GM19372 (cell line): Measurements from ENCODE around the gene ADARB2.
"Not testable (repeated sequence)": the region's sequence is repeated elsewhere in the genome, so short reads cannot be mapped to it uniquely, and the experiment has no call there.

ENCODE experiments used
- ATAC-seq: cut with Tn5 transposase; IDR thresholded peaks from one replicate; pipeline ENCODE4 v1.9.1; 2021; ENCODE audit warnings: mild to moderate bottlenecking, low read depth, moderate library complexity; ENCODE audit not compliant: unreplicated experiment

Gene ADARB2

GRCh38 chr10:1553951-1554350, 183.4 kb downstream of the ADARB2 start:
- ATAC-seq = no peak

GRCh38 chr10:1552881-1553670, 184.2 kb downstream of the ADARB2 start:
- no peak for ATAC-seq

- no peak for ATAC-seq
These were observed 184.9 kb downstream of the ADARB2 start for GRCh38 chr10:1552406-1552805.

- ATAC-seq = no peak
These were observed 185.5 kb downstream of the ADARB2 start for GRCh38 chr10:1551636-1552338.

GRCh38 chr10:1550616-1551015, 186.7 kb downstream of the ADARB2 start:
- ATAC-seq = no peak

GRCh38 chr10:1550291-1550595, 187.1 kb downstream of the ADARB2 start:
- no peak for ATAC-seq

GRCh38 chr10:1549591-1550290, 187.6 kb downstream of the ADARB2 start:
- no peak for ATAC-seq

- ATAC-seq = no peak
These were observed 188.7 kb downstream of the ADARB2 start for GRCh38 chr10:1548596-1548995.

- no peak for ATAC-seq
These were observed 189.2 kb downstream of the ADARB2 start for GRCh38 chr10:1548146-1548545.

GRCh38 chr10:1546431-1547110, 190.8 kb downstream of the ADARB2 start:
- ATAC-seq = no peak

GRCh38 chr10:1545524-1545923, 191.8 kb downstream of the ADARB2 start:
- ATAC-seq = no peak

- ATAC-seq = no peak
These were observed 192.4 kb downstream of the ADARB2 start for GRCh38 chr10:1544929-1545328.

- ATAC-seq = no peak
These were observed 193.1 kb downstream of the ADARB2 start for GRCh38 chr10:1544209-1544673.

- no peak for ATAC-seq
These were observed 193.7 kb downstream of the ADARB2 start for GRCh38 chr10:1543596-1543995.

- no peak for ATAC-seq
These were observed 194.4 kb downstream of the ADARB2 start for GRCh38 chr10:1542941-1543340.

- no peak for ATAC-seq
These were observed 197.2 kb downstream of the ADARB2 start for GRCh38 chr10:1540144-1540543.

- no peak for ATAC-seq
These were observed 198.1 kb downstream of the ADARB2 start for GRCh38 chr10:1539216-1539615.

GRCh38 chr10:1538531-1539061, 198.7 kb downstream of the ADARB2 start:
- no peak for ATAC-seq

- ATAC-seq = no peak
These were observed 199.2 kb downstream of the ADARB2 start for GRCh38 chr10:1538121-1538520.

GRCh38 chr10:1537449-1537848, 199.9 kb downstream of the ADARB2 start:
- not testable (repeated sequence) for ATAC-seq

- no peak for ATAC-seq
These were observed 201.0 kb downstream of the ADARB2 start for GRCh38 chr10:1536341-1536740.
